Urinary bladder (tissue), 4 donors: ENCODE measurements around the gene ATXN7. TPM values are rescaled to one million over a fixed set of nuclear protein-coding genes. Genes with fewer than 3 reads are reported as not detected.

Source experiments
- DNase-seq: peaks from one replicate; pipeline ENCODE4 v3.0.0-alpha.2; 2015; ENCODE audit errors: extremely low spot score
- H3K27ac ChIP-seq: one replicate; pipeline ENCODE4 v1.5.1; 2013; ENCODE audit warnings: low read depth, mild to moderate bottlenecking, moderate library complexity
- H3K36me3 ChIP-seq: one replicate; pipeline ENCODE4 v1.6.1; 2013; ENCODE audit warnings: mild to moderate bottlenecking, moderate library complexity; ENCODE audit not compliant: insufficient read depth
- H3K4me1 ChIP-seq: one replicate; pipeline ENCODE4 v1.6.1; 2013; ENCODE audit warnings: mild to moderate bottlenecking, moderate library complexity; ENCODE audit not compliant: insufficient read depth
- H3K4me3 ChIP-seq: one replicate; pipeline ENCODE4 v1.5.1; 2013; ENCODE audit warnings: low read depth, low read length
- WGBS: extraction: QIAGEN DNeasy Blood & Tissue Kit; methylation state at CpG from one replicate; pipeline ENCODE4 v1.1.7; 2013; 5-methylcytosine and 5-hydroxymethylcytosine counted together
- polyA plus RNA-seq: library from polyadenylated mRNA; stranded (reverse); fragments of 200-250 nt; gene quantifications from one replicate; pipeline ENCODE4 v1.2.3, GENCODE V29; 2013
- total RNA-seq: library from RNA; depleted of rRNA; stranded (reverse); fragments of >200 nt; gene quantifications from one replicate; pipeline ENCODE4 v1.2.3, GENCODE V29; 2014
- donor health status: healthy with polysubstance abuse.
- donor health status: healthy.

ATXN7 gene
- total and polyA plus RNA-seq, 2 donors = 6.2 to 27.0 TPM

GRCh38 chr3:63975723-63976122 lies 112.1 kb downstream of the ATXN7 start:
- Histone ChIP-seq H3K4me3 (no peak overlapping the region), H3K27ac (no peak overlapping the region), H3K36me3 (no peaks in the 10 kb centered on the region), H3K4me1 (no peaks in the 10 kb centered on the region)
- DNase-seq = no peak
- WGBS = 66% methylated on average over 3 of the region's 3 CpGs

GRCh38 chr3:63976161-63976871 lies 112.6 kb downstream of the ATXN7 start:
- H3K27ac ChIP-seq = no peak overlapping the region
- H3K4me1 ChIP-seq = no peaks in the 10 kb centered on the region
- H3K4me3 ChIP-seq = no peak overlapping the region
- H3K36me3 ChIP-seq = no peaks in the 10 kb centered on the region
- no peak for DNase-seq
- WGBS = 83% methylated on average over 4 of the region's 4 CpGs

DNA sequence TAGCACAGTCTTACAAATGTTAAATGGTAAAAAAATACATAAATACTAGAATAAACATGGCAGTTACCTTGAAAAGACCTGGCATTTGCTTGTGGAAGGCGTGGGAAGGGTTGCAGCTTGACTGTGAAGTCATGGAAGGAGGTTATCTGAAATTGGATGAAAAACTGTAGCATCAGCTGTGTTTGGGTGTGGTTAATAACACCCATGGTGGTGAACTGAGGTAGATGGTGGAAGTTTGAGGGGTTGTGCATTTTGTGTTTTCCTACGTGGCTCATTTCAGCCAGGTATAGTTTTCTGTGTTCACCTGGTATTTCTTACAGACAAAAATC lies 113.2 kb downstream of the ATXN7 start:
- WGBS = 94% methylated on average over 2 of the region's 2 CpGs
- H3K4me1 ChIP-seq = no peaks in the 10 kb centered on the region

GRCh38 chr3:63977893-63978292 lies 114.2 kb downstream of the ATXN7 start:
- Histone ChIP-seq H3K27ac (no peak overlapping the region), H3K4me1 (no peaks in the 10 kb centered on the region), H3K4me3 (no peak overlapping the region), H3K36me3 (no peaks in the 10 kb centered on the region)
- WGBS = 80% methylated on average over 4 of the region's 4 CpGs
- no peak for DNase-seq

More for the DNA sequence above, 113.2 kb downstream of the ATXN7 start:
- no peak for DNase-seq
- Histone ChIP-seq H3K36me3 (no peaks in the 10 kb centered on the region), H3K4me3 (no peak overlapping the region), H3K27ac (no peak overlapping the region)

DNA sequence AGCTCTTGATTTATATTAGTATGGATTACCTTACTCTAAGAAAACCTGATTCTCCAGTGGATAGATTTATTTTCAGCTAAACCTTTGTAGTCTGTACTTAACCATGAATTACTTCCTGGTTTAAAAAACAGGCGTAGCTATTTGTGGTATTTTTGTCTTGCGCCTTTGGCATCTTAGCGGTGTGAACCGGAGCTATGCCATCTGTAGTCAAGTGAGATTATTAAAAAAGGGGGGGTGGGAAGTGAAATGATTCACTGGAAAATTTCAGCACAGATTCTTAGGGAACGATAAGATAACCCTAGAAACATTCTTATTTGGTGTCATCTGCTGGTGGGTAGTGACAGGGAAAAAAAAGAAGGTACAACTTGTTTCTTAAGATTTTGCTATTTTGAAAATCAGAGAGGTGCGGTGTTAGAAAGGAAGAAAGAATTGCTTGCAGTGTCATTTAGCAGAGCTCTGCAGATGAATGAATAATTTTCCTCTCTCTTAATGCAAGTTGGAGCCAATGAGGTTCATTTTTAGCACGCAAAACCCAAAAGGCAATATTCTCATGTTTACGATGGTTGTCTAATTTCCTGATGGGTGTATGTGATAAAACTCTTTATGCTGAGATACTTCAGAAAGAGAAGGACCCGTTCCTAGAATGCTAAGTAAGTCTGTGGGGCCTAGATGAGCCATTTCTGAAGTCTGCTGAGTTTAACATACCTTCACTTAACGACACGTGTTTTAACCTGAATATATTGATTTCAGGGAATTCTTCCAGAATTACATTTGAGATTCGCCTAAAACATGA lies 115.6 kb downstream of the ATXN7 start:
- DNase-seq = no peak
- H3K4me3 ChIP-seq = no peak overlapping the region
- no peaks in the 10 kb centered on the region for H3K4me1 ChIP-seq
- 71% methylated on average over 12 of the region's 12 CpGs for WGBS
- no peak overlapping the region for H3K27ac ChIP-seq
- H3K36me3 ChIP-seq = no peaks in the 10 kb centered on the region

DNA sequence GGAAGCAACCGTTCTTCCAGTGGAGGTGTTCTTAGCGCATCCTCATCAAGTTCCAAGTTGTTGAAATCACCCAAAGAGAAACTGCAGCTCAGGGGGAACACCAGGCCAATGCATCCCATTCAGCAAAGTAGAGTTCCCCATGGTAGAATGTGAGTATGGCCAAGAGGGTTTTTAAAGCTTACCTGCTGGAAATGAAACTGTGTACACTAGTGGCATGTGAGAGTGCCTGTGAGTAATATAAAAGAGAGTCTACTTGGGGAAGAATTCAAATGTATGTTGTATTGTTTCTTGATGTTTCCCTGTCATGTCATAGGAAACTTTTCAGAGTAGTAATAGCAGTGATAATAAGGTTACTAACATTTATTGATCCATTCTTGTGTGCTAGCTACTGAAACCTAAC lies 116.4 kb downstream of the ATXN7 start:
- Histone ChIP-seq H3K4me1 (no peaks in the 10 kb centered on the region), H3K36me3 (no peaks in the 10 kb centered on the region), H3K4me3 (no peak overlapping the region), H3K27ac (no peak overlapping the region)
- DNase-seq = no peak
- 89% methylated on average over 2 of the region's 2 CpGs for WGBS

DNA sequence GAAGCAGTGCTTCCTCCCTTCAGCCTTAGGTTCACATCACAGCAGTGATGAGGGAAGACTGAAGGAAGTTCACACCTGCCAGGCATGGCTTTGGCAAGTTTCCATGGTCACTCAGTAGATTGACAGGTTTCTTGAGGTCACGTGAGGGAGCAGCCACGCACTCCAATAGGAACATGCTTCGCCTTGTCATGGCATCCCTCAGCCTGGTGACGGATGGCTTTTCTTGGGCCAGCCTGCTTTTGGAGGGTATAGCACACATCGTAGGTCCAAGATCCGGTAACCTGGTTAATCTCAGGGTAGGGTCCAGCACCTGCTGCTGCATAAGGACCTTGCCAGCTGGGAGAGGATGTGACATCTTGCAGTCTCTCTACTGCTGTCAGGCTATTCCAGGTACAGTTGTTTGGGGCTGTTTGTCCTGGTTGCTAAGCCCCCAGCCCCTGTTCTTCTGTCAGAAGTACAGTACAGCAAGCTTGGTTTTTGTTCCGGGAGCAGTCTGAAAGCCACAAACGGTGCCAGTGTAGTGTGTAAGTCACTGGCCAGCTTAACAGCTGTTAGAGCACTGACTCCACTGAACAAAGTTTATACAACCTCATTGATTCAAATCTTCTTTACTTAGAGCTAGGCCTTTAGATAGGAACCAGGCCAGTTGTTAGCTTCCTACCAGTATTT lies 117.3 kb downstream of the ATXN7 start:
- no peak overlapping the region for H3K4me3 ChIP-seq
- no peak overlapping the region for H3K27ac ChIP-seq
- DNase-seq = no peak
- H3K36me3 ChIP-seq = no peaks in the 10 kb centered on the region
- H3K4me1 ChIP-seq = no peaks in the 10 kb centered on the region
- WGBS = 87% methylated on average over 8 of the region's 8 CpGs

GRCh38 chr3:63981980-63982379 lies 118.3 kb downstream of the ATXN7 start:
- Histone ChIP-seq H3K4me1 (no peaks in the 10 kb centered on the region), H3K4me3 (no peak overlapping the region), H3K36me3 (no peaks in the 10 kb centered on the region), H3K27ac (no peak overlapping the region)
- WGBS = 89% methylated on average over 4 of the region's 4 CpGs
- DNase-seq = no peak

DNA sequence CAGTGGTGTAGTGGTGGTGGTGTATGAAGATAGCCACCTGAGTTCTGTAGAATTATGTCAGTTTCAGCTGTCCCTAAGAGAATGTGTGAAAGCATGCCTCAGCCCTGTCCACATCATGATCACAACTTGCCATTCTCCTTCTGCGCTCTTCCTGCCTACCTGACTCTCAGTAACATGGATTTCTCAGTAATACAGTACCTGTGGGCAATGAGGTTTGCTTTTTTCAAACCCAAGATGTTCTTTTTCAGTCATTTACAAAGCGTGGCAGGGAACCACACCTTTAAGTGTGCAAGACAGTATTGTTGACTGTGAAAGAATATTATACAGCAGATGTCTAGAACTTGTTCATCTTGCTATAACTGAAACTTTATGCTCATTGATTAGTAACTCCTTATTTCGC lies 120.7 kb downstream of the ATXN7 start:
- H3K4me1 ChIP-seq = no peaks in the 10 kb centered on the region
- no peak overlapping the region for H3K4me3 ChIP-seq
- no peaks in the 10 kb centered on the region for H3K36me3 ChIP-seq
- no peak for DNase-seq
- 96% methylated on average over 3 of the region's 3 CpGs for WGBS
- no peak overlapping the region for H3K27ac ChIP-seq

DNA sequence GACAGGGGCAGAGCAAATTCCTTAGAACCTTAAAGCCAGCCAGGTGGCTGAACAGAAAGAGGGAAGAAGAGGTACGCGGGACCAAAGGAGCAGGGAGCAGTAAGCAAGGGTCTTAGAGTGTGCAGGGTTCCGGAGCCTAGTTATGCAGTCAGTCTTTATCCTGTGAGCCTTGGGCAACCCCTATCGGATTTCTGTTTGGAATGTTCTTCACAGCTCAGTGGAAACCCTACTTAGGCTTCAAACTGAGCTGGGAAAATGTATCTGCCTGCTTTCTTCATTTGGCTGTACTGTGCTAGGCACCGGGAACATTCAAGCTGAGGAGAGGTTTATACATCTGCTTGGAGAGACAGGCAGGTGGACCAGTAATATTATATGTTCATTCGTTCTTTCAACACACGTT lies 122.5 kb downstream of the ATXN7 start:
- Histone ChIP-seq H3K4me1 (no peaks in the 10 kb centered on the region), H3K36me3 (no peaks in the 10 kb centered on the region), H3K27ac (no peak overlapping the region), H3K4me3 (no peak overlapping the region)
- DNase-seq = no peak
- WGBS = 83% methylated on average over 7 of the region's 7 CpGs

DNA sequence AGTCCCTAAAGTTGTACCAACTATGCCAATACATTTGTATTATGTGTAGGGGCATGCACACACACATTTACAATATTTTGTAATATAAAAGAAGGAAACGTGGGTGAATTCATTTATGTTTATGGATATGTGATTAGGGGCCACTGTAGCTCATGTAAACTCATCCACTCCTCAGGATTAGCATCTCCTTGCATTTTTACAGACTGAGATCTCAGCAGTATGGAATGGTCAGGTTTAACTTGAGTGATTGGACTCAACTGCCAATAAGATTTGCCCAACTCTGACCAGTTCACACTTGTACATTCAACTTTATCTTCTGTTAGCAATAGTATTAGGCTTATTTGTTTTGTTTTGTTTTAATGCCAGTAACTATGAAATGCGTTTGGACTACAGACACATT lies 123.2 kb downstream of the ATXN7 start:
- no peak overlapping the region for H3K4me3 ChIP-seq
- WGBS = 68% methylated on average over 2 of the region's 2 CpGs
- H3K27ac ChIP-seq = no peak overlapping the region
- no peaks in the 10 kb centered on the region for H3K36me3 ChIP-seq
- DNase-seq = no peak
- H3K4me1 ChIP-seq = no peaks in the 10 kb centered on the region

- Histone ChIP-seq H3K4me1 (no peaks in the 10 kb centered on the region), H3K4me3 (no peak overlapping the region), H3K36me3 (peaks cover 3% of the 10 kb centered on the region), H3K27ac (no peak overlapping the region)
- no peak for DNase-seq
- 83% methylated on average over 4 of the region's 4 CpGs for WGBS
Observed at GRCh38 chr3:63988943-63989342, 125.3 kb downstream of the ATXN7 start.

DNA sequence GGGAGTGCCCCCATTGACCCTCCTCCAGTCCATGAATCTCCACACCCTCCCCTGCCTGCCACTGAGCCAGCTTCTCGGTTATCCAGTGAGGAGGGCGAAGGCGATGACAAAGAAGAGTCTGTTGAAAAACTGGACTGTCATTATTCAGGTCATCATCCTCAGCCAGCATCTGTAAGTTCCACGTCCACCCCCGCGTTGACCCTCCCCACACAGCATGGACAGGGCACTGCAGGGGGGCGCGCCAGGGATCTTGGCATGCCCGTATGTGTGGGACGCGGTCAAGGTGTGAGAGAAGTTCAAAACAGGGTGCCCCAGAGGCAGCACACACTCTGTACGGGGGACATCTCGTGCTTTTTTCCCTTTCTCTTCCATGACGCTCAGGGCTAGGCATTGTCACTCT lies 126.5 kb downstream of the ATXN7 start:
- H3K36me3 ChIP-seq = peaks cover 3% of the 10 kb centered on the region
- no peak overlapping the region for H3K4me3 ChIP-seq
- H3K4me1 ChIP-seq = no peaks in the 10 kb centered on the region
- no peak overlapping the region for H3K27ac ChIP-seq
- DNase-seq = no peak
- WGBS = 94% methylated on average over 14 of the region's 14 CpGs

GRCh38 chr3:63990733-63991132 lies 127.1 kb downstream of the ATXN7 start:
- Histone ChIP-seq H3K27ac (no peak overlapping the region), H3K4me3 (no peak overlapping the region), H3K4me1 (no peaks in the 10 kb centered on the region), H3K36me3 (peaks cover 7% of the 10 kb centered on the region)
- DNase-seq = no peak
- WGBS = 91% methylated on average over 5 of the region's 5 CpGs
